ENCODE results near the gene RAD54L.

The RAD54L gene

DNA sequence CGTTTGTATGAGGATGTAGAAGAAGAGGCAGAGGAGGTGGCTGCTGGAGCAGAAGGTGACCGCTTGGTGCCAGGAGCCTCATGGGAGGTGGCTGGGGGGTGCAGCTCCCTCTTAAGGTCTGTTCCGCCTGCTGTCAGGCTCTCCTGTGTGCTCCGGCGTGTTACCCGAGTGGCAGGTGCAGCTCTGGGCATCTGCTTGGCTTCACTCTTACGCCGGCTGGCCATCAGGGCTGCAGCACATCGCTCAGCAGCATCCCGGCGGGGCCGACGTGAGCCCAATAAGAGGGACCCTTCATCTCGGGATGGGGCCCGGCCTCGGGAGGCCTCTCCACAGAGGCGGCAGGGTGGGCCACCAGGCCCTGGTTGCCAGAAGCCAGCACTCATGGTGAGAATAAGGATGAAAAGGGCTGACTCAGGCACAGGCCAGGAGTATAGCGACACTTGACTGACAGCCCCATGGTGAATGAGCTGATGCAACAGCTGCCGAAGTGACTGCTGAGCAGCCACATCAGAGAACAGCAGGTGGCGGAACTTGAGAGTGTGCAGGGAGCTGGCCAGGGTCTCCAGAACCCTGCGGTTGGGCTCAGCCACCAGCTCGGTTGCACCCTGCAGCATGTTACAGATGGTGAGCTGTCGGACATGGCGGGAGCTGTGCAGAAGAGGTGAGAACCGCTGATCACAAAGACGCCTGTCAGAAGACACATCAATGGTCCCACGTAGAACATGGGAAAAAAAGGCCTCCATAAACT, 38.3 kb downstream of the RAD54L start:
- WGBS, 2 experiments (ENCODE audit: insufficient coverage in 2 of 2), result 92 to 95% methylated on average over 22 to 26 of the region's 27 CpGs
- Histone ChIP-seq H3K4me1 (ENCODE audit: control insufficient read depth, insufficient read depth, low read length, poor library complexity, severe bottlenecking) (peaks cover 15% of the 10 kb centered on the region), H3K36me3 (ENCODE audit: control insufficient read depth, insufficient read depth, low read length) (peaks cover 73% of the 10 kb centered on the region), H3K9me3 (ENCODE audit: control insufficient read depth, low read length) (no peaks in the 10 kb centered on the region), H3K4me3 (ENCODE audit: extremely low read depth, insufficient read depth, low read length, poor library complexity, severe bottlenecking) (no peak overlapping the region), H3K27ac (ENCODE audit: low read depth, low read length, severe bottlenecking) (no peak overlapping the region)

GRCh38 chr1:46288485-46289133, 41.0 kb downstream of the RAD54L start:
- WGBS, 2 experiments (ENCODE audit: insufficient coverage in 2 of 2), result 86% methylated on average over 1 of the region's 1 CpG; no CpG with 5 or more reads in 1 of the 2 experiments
- Histone ChIP-seq H3K27ac (ENCODE audit: low read depth, low read length, severe bottlenecking) (peak overlapping the region; percentile 49), H3K4me1 (ENCODE audit: control insufficient read depth, insufficient read depth, low read length, poor library complexity, severe bottlenecking) (peaks cover 15% of the 10 kb centered on the region), H3K9me3 (ENCODE audit: control insufficient read depth, low read length) (no peaks in the 10 kb centered on the region), H3K4me3 (ENCODE audit: extremely low read depth, insufficient read depth, low read length, poor library complexity, severe bottlenecking) (no peak overlapping the region), H3K36me3 (ENCODE audit: control insufficient read depth, insufficient read depth, low read length) (peaks cover 61% of the 10 kb centered on the region)

DNA sequence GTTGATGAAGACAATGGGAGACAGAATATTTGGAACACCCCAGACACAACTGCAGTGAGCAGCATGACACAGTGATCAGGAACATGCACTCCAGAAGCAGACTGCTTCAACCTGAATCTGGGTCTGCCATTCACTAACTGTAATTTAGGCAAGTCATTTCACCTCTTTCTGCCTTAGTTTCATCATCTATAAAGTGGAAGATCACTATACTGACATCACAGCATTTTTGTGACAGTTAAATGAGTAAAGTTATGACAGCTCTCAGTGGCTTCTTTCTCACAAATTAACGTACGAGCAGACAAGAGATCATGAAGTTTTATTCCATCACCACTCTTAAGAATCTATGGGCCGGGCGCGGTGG, 41.6 kb downstream of the RAD54L start:
- H3K9me3 ChIP-seq (ENCODE audit: control insufficient read depth, low read length), result no peaks in the 10 kb centered on the region
- 82% methylated on average over 4 of the region's 5 CpGs; no CpG with 5 or more reads in 1 of the 2 experiments for WGBS, 2 experiments (ENCODE audit: insufficient coverage in 2 of 2)
- peak overlapping the region; percentile 49 for H3K27ac ChIP-seq (ENCODE audit: low read depth, low read length, severe bottlenecking)
- H3K36me3 ChIP-seq (ENCODE audit: control insufficient read depth, insufficient read depth, low read length), result peaks cover 62% of the 10 kb centered on the region
- H3K4me3 ChIP-seq (ENCODE audit: extremely low read depth, insufficient read depth, low read length, poor library complexity, severe bottlenecking), result no peak overlapping the region
- peaks cover 15% of the 10 kb centered on the region for H3K4me1 ChIP-seq (ENCODE audit: control insufficient read depth, insufficient read depth, low read length, poor library complexity, severe bottlenecking)

GRCh38 chr1:46289976-46290375, 42.4 kb downstream of the RAD54L start:
- Histone ChIP-seq H3K4me3 (ENCODE audit: extremely low read depth, insufficient read depth, low read length, poor library complexity, severe bottlenecking) (no peak overlapping the region), H3K27ac (ENCODE audit: low read depth, low read length, severe bottlenecking) (no peak overlapping the region), H3K4me1 (ENCODE audit: control insufficient read depth, insufficient read depth, low read length, poor library complexity, severe bottlenecking) (peaks cover 15% of the 10 kb centered on the region), H3K9me3 (ENCODE audit: control insufficient read depth, low read length) (no peaks in the 10 kb centered on the region), H3K36me3 (ENCODE audit: control insufficient read depth, insufficient read depth, low read length) (peaks cover 63% of the 10 kb centered on the region)
- WGBS, 2 experiments (ENCODE audit: insufficient coverage in 2 of 2), result 70 to 100% methylated on average over 1 to 2 of the region's 4 CpGs

DNA sequence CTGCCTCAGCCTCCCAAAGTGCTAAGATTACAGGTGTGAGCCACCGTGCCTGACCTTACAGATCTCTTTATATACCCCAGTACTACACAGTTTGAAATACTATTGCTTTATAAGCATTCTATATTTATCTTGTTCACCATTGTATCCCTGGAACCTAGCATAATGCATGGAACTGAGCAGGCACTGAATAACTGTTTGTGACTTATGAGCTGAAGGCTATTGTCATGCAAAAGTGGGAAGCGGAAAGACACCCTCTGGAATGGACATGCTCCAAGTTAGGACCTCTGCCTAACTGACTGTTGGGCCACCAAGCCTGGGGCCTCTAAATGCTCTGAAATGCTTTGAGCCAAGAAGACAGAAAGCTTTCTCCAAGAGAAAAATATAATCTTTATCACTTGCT, 47.7 kb downstream of the RAD54L start:
- H3K36me3 ChIP-seq (ENCODE audit: control insufficient read depth, insufficient read depth, low read length), result peaks cover 68% of the 10 kb centered on the region
- 90 to 100% methylated on average over 1 to 2 of the region's 2 CpGs for WGBS, 2 experiments (ENCODE audit: insufficient coverage in 2 of 2)
- H3K4me1 ChIP-seq (ENCODE audit: control insufficient read depth, insufficient read depth, low read length, poor library complexity, severe bottlenecking), result peaks cover 6% of the 10 kb centered on the region
- H3K4me3 ChIP-seq (ENCODE audit: extremely low read depth, insufficient read depth, low read length, poor library complexity, severe bottlenecking), result no peak overlapping the region
- H3K27ac ChIP-seq (ENCODE audit: low read depth, low read length, severe bottlenecking), result no peak overlapping the region
- no peaks in the 10 kb centered on the region for H3K9me3 ChIP-seq (ENCODE audit: control insufficient read depth, low read length)

DNA sequence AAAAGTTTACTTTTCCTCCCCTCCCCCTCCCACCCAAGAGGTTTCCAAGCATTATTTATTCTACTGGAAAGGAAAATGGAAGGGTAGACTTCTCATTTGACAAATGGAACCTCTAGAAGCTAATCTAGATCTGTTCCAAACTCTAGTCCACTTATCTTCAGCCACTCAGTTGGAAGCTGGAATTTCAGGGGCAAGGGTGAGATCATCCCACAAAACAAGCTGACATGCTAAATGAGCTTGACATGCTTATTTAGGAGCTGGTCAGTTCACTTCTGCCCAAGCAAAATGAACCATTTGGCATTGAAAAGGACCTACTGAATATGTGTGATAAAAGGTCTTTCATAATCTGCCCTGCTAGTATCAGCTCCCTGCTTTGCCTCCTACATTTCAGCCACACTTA, 50.8 kb downstream of the RAD54L start:
- Histone ChIP-seq H3K4me3 (ENCODE audit: extremely low read depth, insufficient read depth, low read length, poor library complexity, severe bottlenecking) (no peak overlapping the region), H3K27ac (ENCODE audit: low read depth, low read length, severe bottlenecking) (no peak overlapping the region), H3K4me1 (ENCODE audit: control insufficient read depth, insufficient read depth, low read length, poor library complexity, severe bottlenecking) (peaks cover 13% of the 10 kb centered on the region), H3K36me3 (ENCODE audit: control insufficient read depth, insufficient read depth, low read length) (peaks cover 53% of the 10 kb centered on the region), H3K9me3 (ENCODE audit: control insufficient read depth, low read length) (no peaks in the 10 kb centered on the region)

DNA sequence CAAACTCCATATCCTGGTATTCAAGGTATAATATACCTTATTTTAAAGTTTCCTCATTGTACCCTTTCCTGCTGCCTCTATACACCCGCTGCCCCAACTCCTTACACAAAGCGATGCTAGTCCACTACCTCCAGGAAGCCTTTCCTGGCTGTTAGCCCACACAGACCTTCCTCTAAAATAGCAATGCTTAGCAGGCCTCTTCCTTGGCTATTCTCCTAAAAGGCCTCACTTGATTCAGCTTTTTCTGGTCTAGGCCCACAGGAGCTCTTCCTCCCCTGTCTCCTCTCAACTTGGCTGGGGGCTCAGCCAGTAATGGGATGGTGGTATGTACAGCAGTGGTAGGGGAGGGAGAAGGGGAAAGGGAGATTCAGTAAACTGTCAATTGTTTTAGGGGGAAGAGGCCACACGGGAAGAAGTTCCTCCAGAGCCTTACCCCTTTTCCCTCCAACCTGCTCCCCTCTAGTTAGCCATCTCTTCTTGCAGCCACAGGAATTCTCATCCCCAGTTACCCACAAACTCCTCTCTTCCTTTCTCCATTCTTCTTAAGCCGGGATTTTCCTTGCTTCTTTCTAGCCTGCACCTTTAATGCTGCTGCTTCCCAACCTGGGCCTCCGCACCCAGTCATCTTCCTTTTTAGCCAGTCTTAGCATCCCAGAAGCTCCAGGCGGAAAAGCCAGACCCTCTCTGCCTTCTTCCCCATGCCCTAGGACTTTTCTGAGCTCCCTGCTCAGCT, 53.3 kb downstream of the RAD54L start:
- Histone ChIP-seq H3K36me3 (ENCODE audit: control insufficient read depth, insufficient read depth, low read length) (peaks cover 37% of the 10 kb centered on the region), H3K9me3 (ENCODE audit: control insufficient read depth, low read length) (no peaks in the 10 kb centered on the region), H3K4me3 (ENCODE audit: extremely low read depth, insufficient read depth, low read length, poor library complexity, severe bottlenecking) (peak overlapping the region; percentile 98), H3K27ac (ENCODE audit: low read depth, low read length, severe bottlenecking) (peak overlapping the region; percentile 99), H3K4me1 (ENCODE audit: control insufficient read depth, insufficient read depth, low read length, poor library complexity, severe bottlenecking) (peaks cover 13% of the 10 kb centered on the region)
- 81 to 86% methylated on average over 5 of the region's 6 CpGs for WGBS, 2 experiments (ENCODE audit: insufficient coverage in 2 of 2)

DNA sequence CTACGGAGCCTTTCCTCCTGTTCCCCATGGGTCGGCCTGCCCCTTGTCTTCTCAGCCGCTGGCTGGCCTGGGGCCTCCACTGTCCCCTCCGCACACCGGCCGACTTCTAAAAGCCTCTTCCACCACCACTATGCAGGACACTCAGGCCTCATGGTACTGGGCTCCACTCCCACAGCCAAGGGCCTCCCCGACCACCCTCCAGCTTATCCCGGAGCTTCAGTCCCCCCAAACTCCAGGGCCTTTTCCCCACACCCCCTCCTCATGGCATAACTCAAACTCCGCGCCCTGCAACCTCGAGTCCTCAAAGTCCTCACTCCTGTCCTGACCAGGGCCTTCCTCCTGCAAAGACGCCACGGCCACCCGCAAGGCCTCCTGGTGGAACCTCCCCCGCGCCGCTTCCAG, 53.8 kb downstream of the RAD54L start:
- H3K27ac ChIP-seq (ENCODE audit: low read depth, low read length, severe bottlenecking), result peak overlapping the region; percentile 99
- WGBS, 2 experiments (ENCODE audit: insufficient coverage in 2 of 2), result 33 to 43% methylated on average over 6 to 8 of the region's 17 CpGs
- peaks cover 16% of the 10 kb centered on the region for H3K4me1 ChIP-seq (ENCODE audit: control insufficient read depth, insufficient read depth, low read length, poor library complexity, severe bottlenecking)
- H3K4me3 ChIP-seq (ENCODE audit: extremely low read depth, insufficient read depth, low read length, poor library complexity, severe bottlenecking), result peak overlapping the region; percentile 98
- no peaks in the 10 kb centered on the region for H3K9me3 ChIP-seq (ENCODE audit: control insufficient read depth, low read length)
- H3K36me3 ChIP-seq (ENCODE audit: control insufficient read depth, insufficient read depth, low read length), result peaks cover 31% of the 10 kb centered on the region

DNA sequence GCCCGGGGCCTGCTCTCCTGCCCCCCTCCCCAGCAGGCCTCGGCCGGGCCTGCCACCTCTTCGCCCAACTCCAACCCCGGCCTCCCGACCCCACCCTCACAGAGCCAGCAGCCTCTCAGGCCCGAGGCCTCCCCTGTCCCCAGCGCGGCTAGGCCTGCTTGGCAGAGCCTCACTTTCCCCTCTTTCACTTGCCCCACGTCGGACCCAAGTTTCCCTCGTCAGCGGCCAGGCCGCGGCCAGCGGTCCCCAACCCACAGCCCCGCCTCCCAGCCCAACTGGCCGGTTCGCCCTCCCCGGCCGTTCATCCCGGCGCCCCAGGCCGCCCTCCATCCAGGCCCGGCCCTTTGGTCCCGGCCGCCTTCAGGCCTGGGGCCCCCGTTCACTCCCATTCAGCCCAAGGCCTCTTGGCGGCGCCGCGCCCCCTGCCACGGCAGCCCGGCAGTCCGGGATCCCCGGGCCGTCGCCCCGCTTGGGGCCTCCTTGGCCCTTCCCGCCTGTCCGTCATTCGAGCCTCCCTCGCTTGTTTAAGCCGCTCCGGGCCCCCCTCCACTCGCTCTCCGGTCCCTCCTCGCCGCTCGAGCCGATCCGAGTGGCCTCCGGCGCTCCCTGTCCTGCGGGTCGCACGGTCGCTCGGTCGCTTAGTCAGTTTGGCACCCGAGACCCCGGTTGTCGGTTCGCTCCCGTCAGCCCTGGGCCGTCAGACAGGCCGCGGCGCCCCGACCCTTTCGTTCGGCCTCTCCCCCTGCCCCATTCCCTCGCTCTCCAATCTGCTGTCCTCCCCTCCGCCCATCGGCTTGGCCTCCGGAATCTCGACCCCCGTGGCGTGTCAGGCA, 54.5 kb downstream of the RAD54L start:
- H3K9me3 ChIP-seq (ENCODE audit: control insufficient read depth, low read length), result no peaks in the 10 kb centered on the region
- H3K4me1 ChIP-seq (ENCODE audit: control insufficient read depth, insufficient read depth, low read length, poor library complexity, severe bottlenecking), result peaks cover 16% of the 10 kb centered on the region
- peaks cover 30% of the 10 kb centered on the region for H3K36me3 ChIP-seq (ENCODE audit: control insufficient read depth, insufficient read depth, low read length)
- peak overlapping the region; percentile 98 for H3K4me3 ChIP-seq (ENCODE audit: extremely low read depth, insufficient read depth, low read length, poor library complexity, severe bottlenecking)
- WGBS, 2 experiments (ENCODE audit: insufficient coverage in 2 of 2), result 0% methylated on average over 56 to 58 of the region's 79 CpGs
- peak overlapping the region; percentile 99 for H3K27ac ChIP-seq (ENCODE audit: low read depth, low read length, severe bottlenecking)

- Histone ChIP-seq H3K27ac (ENCODE audit: low read depth, low read length, severe bottlenecking) (peak overlapping the region; percentile 99), H3K4me3 (ENCODE audit: extremely low read depth, insufficient read depth, low read length, poor library complexity, severe bottlenecking) (peak overlapping the region; percentile 98), H3K4me1 (ENCODE audit: control insufficient read depth, insufficient read depth, low read length, poor library complexity, severe bottlenecking) (peaks cover 20% of the 10 kb centered on the region), H3K36me3 (ENCODE audit: control insufficient read depth, insufficient read depth, low read length) (peaks cover 30% of the 10 kb centered on the region), H3K9me3 (ENCODE audit: control insufficient read depth, low read length) (no peaks in the 10 kb centered on the region)
- WGBS, 2 experiments (ENCODE audit: insufficient coverage in 2 of 2), result 0 to 1% methylated on average over 30 to 32 of the region's 32 CpGs
Measured at GRCh38 chr1:46302641-46303037, 55.1 kb downstream of the RAD54L start.

All from mesodermal cell (in vitro differentiated cells).